Uterus (tissue), 4 donors: ENCODE results near the gene SAA4. TPM values are rescaled to one million over a fixed set of nuclear protein-coding genes. Genes with fewer than 3 reads are reported as not detected.

Source experiments
- DNase-seq, 2 donors: peaks; one replicate each; pipeline ENCODE4 v3.0.0-alpha.2; 2019 to 2020
- H3K27ac ChIP-seq, 2 donors: fragments of 200-600 bp; sonication (generic); 1 replicate in 1 of 2; 2 replicates in 1 of 2; pipeline ENCODE4 v1.5.1; 2016 to 2018
- H3K27me3 ChIP-seq, 2 donors: fragments of 200-600 bp; sonication (generic); one replicate each; pipeline ENCODE4 v1.5.1; 2018 to 2019; ENCODE audit warnings: control low read depth in 1 of 2
- H3K36me3 ChIP-seq, 2 donors: fragments of 200-600 bp; sonication (generic); one replicate each; pipeline ENCODE4 v1.5.1; 2019; ENCODE audit warnings: control low read depth in 1 of 2
- H3K4me1 ChIP-seq, 2 donors: fragments of 200-600 bp; sonication (generic); one replicate each; pipeline ENCODE4 v1.5.1; 2018 to 2019; ENCODE audit warnings: control low read depth in 1 of 2
- H3K4me3 ChIP-seq, 2 donors: fragments of 200-600 bp; sonication (generic); 1 replicate in 1 of 2; 2 replicates in 1 of 2; pipeline ENCODE4 v1.5.1; 2018 to 2019; ENCODE audit warnings: mild to moderate bottlenecking in 1 of 2
- H3K9me3 ChIP-seq, 2 donors: fragments of 200-600 bp; sonication (generic); one replicate each; pipeline ENCODE4 v1.5.1; 2019; ENCODE audit warnings: control low read depth in 1 of 2
- POLR2A ChIP-seq, 2 donors: fragments of 450-650 bp; IDR thresholded peaks; one replicate each; pipeline ENCODE4 v1.6.1; 2016; ENCODE audit warnings: antibody characterized with exemption in 2 of 2, mild to moderate bottlenecking in 1 of 2, moderate library complexity in 1 of 2
- intact Hi-C: fragments of 100-400 bp; cut with DNase I; formaldehyde crosslinking; loops from one replicate; pipeline ENCODE4 v1.15.1; 2023; ENCODE audit warnings: low total_unique reads
- total RNA-seq, 4 donors: library from RNA; depleted of rRNA in 3 of 4; stranded (reverse); fragments of >200 nt in 3 of 4; gene quantifications; one replicate each; pipeline versions ENCODE4 v1.1.0 to v1.2.4, GENCODE V29; 2014 to 2023
- TF ChIP-seq, protein P1 (sequence below), 4 experiments: fragments of 200-600 bp in 2 of 4; fragments of 450-650 bp in 2 of 4; sonication (generic) in 2 of 4; IDR thresholded peaks; one replicate each; pipeline ENCODE4 v1.5.1; 2016 to 2019; ENCODE audit warnings: antibody characterized with exemption in 4 of 4, mild to moderate bottlenecking in 2 of 4, moderate library complexity in 1 of 4
- donor health status: DM: yes; HTN: yes; CAD: no.

The SAA4 gene, protein sequence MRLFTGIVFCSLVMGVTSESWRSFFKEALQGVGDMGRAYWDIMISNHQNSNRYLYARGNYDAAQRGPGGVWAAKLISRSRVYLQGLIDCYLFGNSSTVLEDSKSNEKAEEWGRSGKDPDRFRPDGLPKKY
- total RNA-seq = not detected

DNA sequence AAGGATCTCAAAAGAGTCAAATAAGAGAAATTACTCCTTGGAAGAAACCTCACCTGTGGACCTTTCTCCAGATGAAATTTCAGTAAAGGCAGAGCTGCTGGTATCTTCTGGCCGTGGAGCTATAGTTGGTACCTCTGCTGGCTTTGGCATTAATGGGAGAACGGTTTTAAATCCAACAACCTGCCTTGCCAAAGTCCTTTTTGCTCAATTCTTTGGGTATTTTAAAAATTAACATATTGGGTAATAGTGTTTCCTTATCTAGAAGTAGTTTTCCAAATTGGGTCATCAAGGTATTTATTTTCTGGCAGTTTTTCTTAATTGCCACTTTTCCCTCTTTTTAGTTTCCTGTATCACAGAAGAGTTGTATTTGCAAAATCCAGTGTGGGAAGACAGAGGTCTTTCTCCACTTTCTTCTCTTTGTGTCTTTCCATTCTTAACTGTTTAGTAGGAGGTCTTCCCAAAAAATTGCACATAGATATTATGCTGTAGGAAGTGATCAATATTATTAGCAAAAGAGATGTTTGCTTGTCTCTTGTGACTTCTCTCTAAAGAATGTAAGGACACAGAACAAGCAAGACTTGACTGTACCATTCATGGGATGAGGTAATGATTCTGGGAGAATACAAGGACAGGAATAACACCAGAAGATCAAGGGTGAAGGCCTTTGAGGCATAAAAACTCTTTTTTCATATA lies at the start of gene SAA4:
Gene SAA4, minus strand, starts transcription at position 139 of the 693 bp plus-strand sequence. CDS start 876 bp downstream, outside the sequence.
- TF ChIP-seq, protein P1, sequence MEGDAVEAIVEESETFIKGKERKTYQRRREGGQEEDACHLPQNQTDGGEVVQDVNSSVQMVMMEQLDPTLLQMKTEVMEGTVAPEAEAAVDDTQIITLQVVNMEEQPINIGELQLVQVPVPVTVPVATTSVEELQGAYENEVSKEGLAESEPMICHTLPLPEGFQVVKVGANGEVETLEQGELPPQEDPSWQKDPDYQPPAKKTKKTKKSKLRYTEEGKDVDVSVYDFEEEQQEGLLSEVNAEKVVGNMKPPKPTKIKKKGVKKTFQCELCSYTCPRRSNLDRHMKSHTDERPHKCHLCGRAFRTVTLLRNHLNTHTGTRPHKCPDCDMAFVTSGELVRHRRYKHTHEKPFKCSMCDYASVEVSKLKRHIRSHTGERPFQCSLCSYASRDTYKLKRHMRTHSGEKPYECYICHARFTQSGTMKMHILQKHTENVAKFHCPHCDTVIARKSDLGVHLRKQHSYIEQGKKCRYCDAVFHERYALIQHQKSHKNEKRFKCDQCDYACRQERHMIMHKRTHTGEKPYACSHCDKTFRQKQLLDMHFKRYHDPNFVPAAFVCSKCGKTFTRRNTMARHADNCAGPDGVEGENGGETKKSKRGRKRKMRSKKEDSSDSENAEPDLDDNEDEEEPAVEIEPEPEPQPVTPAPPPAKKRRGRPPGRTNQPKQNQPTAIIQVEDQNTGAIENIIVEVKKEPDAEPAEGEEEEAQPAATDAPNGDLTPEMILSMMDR (IDR thresholded peaks at IDR 0.05) = no peak
- TF ChIP-seq POLR2A (IDR thresholded peaks at IDR 0.05) = no peak
- intact Hi-C loops = no loop called here
- Histone ChIP-seq H3K4me3 (no peak within 1 kb of the TSS), H3K36me3 (no peaks in the 10 kb centered on the region), H3K4me1 (no peaks in the 10 kb centered on the region), H3K27ac (no peak within 1 kb of the TSS), H3K9me3 (no peaks in the 10 kb centered on the region), H3K27me3 (no peaks in the 10 kb centered on the region)
- no peak for DNase-seq

DNA sequence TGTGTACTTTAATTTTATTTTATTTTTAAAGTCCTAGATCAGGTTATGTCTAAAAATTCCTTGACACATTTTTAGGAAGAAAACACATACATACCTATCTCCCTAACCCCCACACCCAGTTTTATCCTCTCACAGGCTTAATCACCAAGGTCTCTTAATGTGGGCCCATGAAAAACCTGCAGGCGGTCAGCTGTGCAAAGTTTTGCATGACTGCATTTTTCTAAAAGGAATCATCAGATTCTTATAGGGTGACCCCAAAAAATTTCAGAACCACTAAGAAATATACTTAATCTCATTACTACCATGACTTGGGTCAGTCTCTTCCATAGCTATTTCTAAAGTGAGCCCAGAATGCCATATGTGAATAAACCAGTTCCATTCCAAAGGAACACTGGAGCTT lies 49.2 kb upstream of the SAA4 start:
- intact Hi-C loops = no loop called here
- Histone ChIP-seq H3K36me3 (no peaks in the 10 kb centered on the region), H3K4me3 (no peak overlapping the region), H3K27me3 (no peaks in the 10 kb centered on the region), H3K27ac (no peak overlapping the region), H3K9me3 (no peaks in the 10 kb centered on the region), H3K4me1 (no peaks in the 10 kb centered on the region)
- DNase-seq = no peak
- no peak for TF ChIP-seq POLR2A (IDR thresholded peaks at IDR 0.05)
- TF ChIP-seq, protein P1 (IDR thresholded peaks at IDR 0.05) = no peak

DNA sequence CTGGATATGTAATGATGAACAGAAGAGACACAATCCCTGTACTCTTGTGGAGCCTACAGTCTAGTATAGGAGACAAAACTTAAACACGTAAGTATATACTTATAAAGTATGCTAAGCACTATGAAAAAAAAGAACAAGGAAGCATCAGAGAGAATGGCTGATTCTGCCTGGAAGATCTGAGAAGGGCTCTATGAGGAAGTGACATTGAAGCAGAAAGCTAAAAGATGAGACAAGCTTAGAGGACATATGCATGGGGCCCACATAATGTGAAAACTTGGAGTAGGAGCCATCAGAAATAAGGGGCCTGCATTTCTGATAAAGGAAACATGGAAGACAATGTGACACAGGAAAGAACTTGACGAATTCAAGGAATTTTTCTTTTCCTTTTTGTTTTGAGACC lies 46.0 kb upstream of the SAA4 start:
- intact Hi-C loops = no loop called here
- TF ChIP-seq, protein P1 (IDR thresholded peaks at IDR 0.05) = no peak
- TF ChIP-seq POLR2A (IDR thresholded peaks at IDR 0.05) = no peak
- H3K9me3 ChIP-seq = no peaks in the 10 kb centered on the region
- DNase-seq = no peak
- H3K27me3 ChIP-seq = no peaks in the 10 kb centered on the region
- H3K36me3 ChIP-seq = no peaks in the 10 kb centered on the region
- no peaks in the 10 kb centered on the region for H3K4me1 ChIP-seq
- H3K4me3 ChIP-seq = no peak overlapping the region
- H3K27ac ChIP-seq = no peak overlapping the region

DNA sequence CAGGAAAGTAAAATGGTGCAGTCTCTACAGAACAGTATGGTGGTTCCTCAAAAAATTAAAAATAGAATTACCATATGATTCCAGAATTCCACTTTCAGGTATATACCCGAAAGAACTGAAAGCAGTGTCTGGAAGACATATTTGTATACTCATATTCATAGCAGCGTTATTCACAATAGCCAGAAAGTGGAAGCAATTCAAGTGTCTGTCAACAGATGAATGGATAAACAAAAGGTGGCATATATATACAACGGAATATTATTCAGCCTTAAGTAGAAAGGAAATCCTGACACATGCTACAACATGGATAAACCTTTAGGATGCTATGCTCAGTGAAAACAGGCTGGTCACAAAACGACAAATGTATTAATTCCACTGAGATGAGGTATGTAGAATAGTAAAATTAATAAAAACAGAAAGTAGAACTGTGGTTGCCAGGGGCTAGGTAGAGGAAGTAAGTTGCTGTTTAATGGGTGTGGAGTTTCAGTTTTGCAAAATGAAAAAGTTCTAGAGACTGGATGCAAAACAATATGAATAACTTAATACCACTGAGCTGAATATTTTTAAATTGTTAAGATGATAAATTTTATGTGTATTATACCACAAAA lies 43.9 kb upstream of the SAA4 start:
- H3K36me3 ChIP-seq = no peaks in the 10 kb centered on the region
- intact Hi-C loops = no loop called here
- TF ChIP-seq, protein P1 (IDR thresholded peaks at IDR 0.05) = no peak
- TF ChIP-seq POLR2A (IDR thresholded peaks at IDR 0.05) = no peak

GRCh38 chr11:18277565-18278271 lies 41.1 kb upstream of the SAA4 start:
- DNase-seq = no peak
- no peak overlapping the region for H3K27ac ChIP-seq
- no peaks in the 10 kb centered on the region for H3K4me1 ChIP-seq
- intact Hi-C loops = no loop called here
- H3K36me3 ChIP-seq = no peaks in the 10 kb centered on the region
- H3K9me3 ChIP-seq = no peaks in the 10 kb centered on the region
- H3K4me3 ChIP-seq = no peak overlapping the region
- no peaks in the 10 kb centered on the region for H3K27me3 ChIP-seq
- no peak for TF ChIP-seq POLR2A (IDR thresholded peaks at IDR 0.05)
- TF ChIP-seq, protein P1 (IDR thresholded peaks at IDR 0.05) = no peak

More for the DNA sequence above, 43.9 kb upstream of the SAA4 start:
- no peaks in the 10 kb centered on the region for H3K9me3 ChIP-seq
- H3K27me3 ChIP-seq = no peaks in the 10 kb centered on the region
- no peak for DNase-seq
- no peak overlapping the region for H3K4me3 ChIP-seq
- H3K4me1 ChIP-seq = no peaks in the 10 kb centered on the region
- no peak overlapping the region for H3K27ac ChIP-seq
